CD1c-positive myeloid dendritic cell (primary cell): Measurements from ENCODE around the gene KLF6.
A peak's percentile ranks its signal among the peaks of the same experiment; 100 is the strongest.

Experiments used
- DNase-seq: peaks from one replicate; pipeline ENCODE4 v3.0.0-alpha.2; 2016; ENCODE audit errors: extremely low spot score

Gene KLF6

GRCh38 chr10:3784510-3785250, at the start of gene KLF6:
Gene KLF6 (minus strand): TSS chr10:3785209. CDS start chr10:3785014, 195 bp downstream.
- no peak for DNase-seq

- peak; percentile 65 for DNase-seq
These were observed 49.4 kb upstream of the KLF6 start for GRCh38 chr10:3834404-3834803.

GRCh38 chr10:3833046-3833445, 48.0 kb upstream of the KLF6 start:
- no peak for DNase-seq

GRCh38 chr10:3832022-3832786, 47.2 kb upstream of the KLF6 start:
- peak; percentile 40 for DNase-seq

GRCh38 chr10:3831608-3832007, 46.6 kb upstream of the KLF6 start:
- DNase-seq = no peak

- DNase-seq = no peak
These were observed 45.9 kb upstream of the KLF6 start for GRCh38 chr10:3830946-3831345.

GRCh38 chr10:3829156-3830050, 44.4 kb upstream of the KLF6 start:
- DNase-seq = no peak

GRCh38 chr10:3828404-3829155, 43.6 kb upstream of the KLF6 start:
- peak; percentile 87 for DNase-seq

GRCh38 chr10:3827768-3828403, 42.9 kb upstream of the KLF6 start:
- no peak for DNase-seq

GRCh38 chr10:3827266-3827665, 42.3 kb upstream of the KLF6 start:
- no peak for DNase-seq

GRCh38 chr10:3825862-3826351, 40.9 kb upstream of the KLF6 start:
- no peak for DNase-seq

GRCh38 chr10:3825244-3825643, 40.2 kb upstream of the KLF6 start:
- DNase-seq = no peak

- DNase-seq = no peak
These were observed 37.7 kb upstream of the KLF6 start for GRCh38 chr10:3822541-3823330.

GRCh38 chr10:3820255-3820654, 35.2 kb upstream of the KLF6 start:
- DNase-seq = no peak

- DNase-seq = no peak
These were observed 32.0 kb upstream of the KLF6 start for GRCh38 chr10:3816995-3817394.

GRCh38 chr10:3814838-3815220, 29.8 kb upstream of the KLF6 start:
- DNase-seq = no peak

GRCh38 chr10:3813986-3814837, 29.2 kb upstream of the KLF6 start:
- no peak for DNase-seq

- DNase-seq = no peak
These were observed 28.3 kb upstream of the KLF6 start for GRCh38 chr10:3813267-3813666.

GRCh38 chr10:3812141-3812540, 27.1 kb upstream of the KLF6 start:
- DNase-seq = no peak
